H1 (cell line): Measurements from ENCODE around the gene PRIMA1. TPM values are rescaled to one million over a fixed set of nuclear protein-coding genes. Genes with fewer than 3 reads are reported as not detected.

Experiments used
- GTF2F1 ChIP-seq: IDR thresholded peaks from 2 replicates; pipeline ENCODE4 v1.6.1; 2012; ENCODE audit warnings: low read depth, low read length, improper control_type of control experiment, borderline replicate concordance
- polyA plus RNA-seq, 7 experiments: library from polyadenylated mRNA; depleted of rRNA in 3 of 7; stranded (reverse) in 5 of 7; unstranded in 2 of 7; fragments of >200 nt in 5 of 7; fragments of 200-250 nt in 2 of 7; gene quantifications; 1 replicate in 5 of 7; 2 replicates in 1 of 7; 4 replicates in 1 of 7; pipeline versions ENCODE4 v1.2.1 to v1.2.3, GENCODE V29; 2011 to 2013; ENCODE audit warnings: missing spikeins in 2 of 7, mixed read lengths in 2 of 7
- total RNA-seq: library from RNA; stranded (reverse); fragmentation: NEBNext Ultra II Directional; extraction: Animal tissue kit (Norgen Biotek cat#: 25700); gene quantifications from 2 replicates; pipeline ENCODE4 v1.2.1, GENCODE V29; 2021

Gene PRIMA1
- total and polyA plus RNA-seq, 2 of the 8 experiments (the other 6 are each of a cell fraction or from before 2014, with no cell fraction given): 2.8 to 4.5 TPM

- TF ChIP-seq GTF2F1: no peak
- TF ChIP-seq, all 59 proteins: peak for 0
Observed at GRCh38 chr14:93731753-93732152, 56.5 kb downstream of the PRIMA1 start (continued).
